ENCODE results near the gene ELK4. TPM values are rescaled to one million over a fixed set of nuclear protein-coding genes. Genes with fewer than 3 reads are reported as not detected.
A peak's percentile ranks its signal among the peaks of the same experiment; 100 is the strongest.

Gene ELK4
- total RNA-seq, 1 experiment from 2014 or later = 31.2 TPM

- Histone ChIP-seq H2BK5ac (ENCODE audit: insufficient read length, low read length) (no peak overlapping the region), H2BK20ac (ENCODE audit: low read depth, low read length, poor library complexity, severe bottlenecking) (no peak overlapping the region), H3K79me2 (ENCODE audit: insufficient read depth, low read length) (no peaks in the 10 kb centered on the region), H4K8ac (replicated peaks; ENCODE audit: insufficient read length, low read depth, low read length) (no peak overlapping the region), H3K14ac (ENCODE audit: insufficient read depth, low read length) (no peak overlapping the region), H2AFZ (ENCODE audit: low read length) (no peak overlapping the region), H4K20me1 (ENCODE audit: control insufficient read depth, insufficient read depth, insufficient read length) (no peaks in the 10 kb centered on the region), H2BK15ac (ENCODE audit: low read depth, low read length) (no peak overlapping the region), H3T11ph (ENCODE audit: low read length) (no peak overlapping the region), H3K23ac (ENCODE audit: insufficient read length, low read depth, low read length) (no peak overlapping the region), H2BK12ac (ENCODE audit: insufficient read length, low read depth, low read length) (no peak overlapping the region), H3K4me2 (ENCODE audit: insufficient read depth, insufficient read length, low read length) (no peak overlapping the region), H3K9ac (ENCODE audit: extremely low read depth, insufficient read length, low read length) (no peak overlapping the region), H3K4me1 (ENCODE audit: insufficient read depth, low read length) (peaks cover 4% of the 10 kb centered on the region; the same call in 1 of the 2 replicates), H3K4ac (ENCODE audit: low read depth, low read length) (no peak overlapping the region), H3K56ac (ENCODE audit: insufficient read length, low read depth, low read length) (no peak overlapping the region), H3K23me2 (ENCODE audit: insufficient read length, low read depth, low read length, poor library complexity, severe bottlenecking) (no peaks in the 10 kb centered on the region), H3K18ac (ENCODE audit: insufficient read length, low read depth, low read length) (no peak overlapping the region), H3K79me1 (ENCODE audit: insufficient read depth, low read depth, low read length, poor library complexity, severe bottlenecking) (no peaks in the 10 kb centered on the region), H3K27me3 (ENCODE audit: insufficient read depth, low read length) (no peaks in the 10 kb centered on the region), H2AK5ac (ENCODE audit: insufficient read length, low read length) (no peak overlapping the region), H3K27ac (ENCODE audit: insufficient read length, low read depth, low read length) (no peak overlapping the region), H3K9me3 (ENCODE audit: control insufficient read depth, low read depth, low read length) (no peaks in the 10 kb centered on the region), H4K5ac (ENCODE audit: insufficient read length, low read depth, low read length) (no peak overlapping the region), H2BK120ac (ENCODE audit: low read depth, low read length, poor library complexity, severe bottlenecking) (no peak overlapping the region), H4K91ac (ENCODE audit: insufficient read length, low read depth, low read length) (no peak overlapping the region)
- no CpG with 5 or more reads among the region's 1 CpG for WGBS (ENCODE audit: extremely low coverage, insufficient read length, low lambda C conversion rate)
- Mint-ChIP-seq H3K27ac (peak overlapping the region in 1 of 3 experiments; percentile 28; a peak in 1 of 7 replicates), H3K4me3 (no peak overlapping the region), H3K36me3 (ENCODE audit: insufficient read depth in 1 of 3, low read depth in 3 of 3) (peaks cover 0 to 16% (median 12%) of the 10 kb centered on the region in 3 experiments; a peak in 4 of 7 replicates), H3K27me3 (ENCODE audit: low read depth) (no peaks in the 10 kb centered on the region), H3K4me1 (peaks cover 21 to 28% of the 10 kb centered on the region in 2 experiments), H3K9me3 (no peaks in the 10 kb centered on the region)
- DNase-seq = no peak
- no peak for TF ChIP-seq CTCF (conservative IDR thresholded peaks at IDR 0.05)
Measured at GRCh38 chr1:205650241-205650640, 18.4 kb upstream of the ELK4 start.
